ENCODE measurements around the gene MRPL4.

MRPL4 gene

GRCh38 chr19:10206226-10206885 lies 45.7 kb upstream of the MRPL4 start:
- Histone ChIP-seq H3K36me3 (ENCODE audit: insufficient read depth, low read length) (no peaks in the 10 kb centered on the region), H3K9me2 (replicated peaks; ENCODE audit: low read depth, low read length) (no peaks in the 10 kb centered on the region), H3K4me3 (ENCODE audit: low read length, poor library complexity, severe bottlenecking) (no peak overlapping the region), H4K20me1 (ENCODE audit: insufficient read depth, low read length, poor library complexity, severe bottlenecking) (no peaks in the 10 kb centered on the region), H2AFZ (ENCODE audit: low read length) (no peak overlapping the region), H3F3A (ENCODE audit: low read depth) (no peaks in the 10 kb centered on the region), H3K79me2 (ENCODE audit: insufficient read depth, low read length) (no peaks in the 10 kb centered on the region), H3K9ac (ENCODE audit: low read depth, low read length, poor library complexity, severe bottlenecking) (no peak overlapping the region), H3K4me1 (ENCODE audit: insufficient read depth, low read length, poor library complexity, severe bottlenecking) (no peaks in the 10 kb centered on the region), H3K9me3 (ENCODE audit: insufficient read depth, low read depth, low read length) (no peaks in the 10 kb centered on the region), H3K27me3 (ENCODE audit: insufficient read depth, low read length, poor library complexity, severe bottlenecking) (no peaks in the 10 kb centered on the region), H3K4me2 (ENCODE audit: low read depth, low read length, poor library complexity, severe bottlenecking) (no peak overlapping the region)
- no peak for TF ChIP-seq EZH2phosphoT487 (IDR thresholded peaks at IDR 0.05; ENCODE audit: borderline replicate concordance)
- TF ChIP-seq CTCF (conservative IDR thresholded peaks at IDR 0.05; ENCODE audit: low read length) = no peak

GRCh38 chr19:10207026-10207425 lies 45.0 kb upstream of the MRPL4 start:
- no peak for TF ChIP-seq CTCF (conservative IDR thresholded peaks at IDR 0.05; ENCODE audit: low read length)
- no peak for TF ChIP-seq EZH2phosphoT487 (IDR thresholded peaks at IDR 0.05; ENCODE audit: borderline replicate concordance)
- Histone ChIP-seq H3K9me3 (ENCODE audit: insufficient read depth, low read depth, low read length) (no peaks in the 10 kb centered on the region), H3K27me3 (ENCODE audit: insufficient read depth, low read length, poor library complexity, severe bottlenecking) (no peaks in the 10 kb centered on the region), H4K20me1 (ENCODE audit: insufficient read depth, low read length, poor library complexity, severe bottlenecking) (no peaks in the 10 kb centered on the region), H3K79me2 (ENCODE audit: insufficient read depth, low read length) (no peaks in the 10 kb centered on the region), H3K4me1 (ENCODE audit: insufficient read depth, low read length, poor library complexity, severe bottlenecking) (no peaks in the 10 kb centered on the region), H3K4me2 (ENCODE audit: low read depth, low read length, poor library complexity, severe bottlenecking) (no peak overlapping the region), H3K9ac (ENCODE audit: low read depth, low read length, poor library complexity, severe bottlenecking) (no peak overlapping the region), H2AFZ (ENCODE audit: low read length) (no peak overlapping the region), H3K4me3 (ENCODE audit: low read length, poor library complexity, severe bottlenecking) (no peak overlapping the region), H3F3A (ENCODE audit: low read depth) (no peaks in the 10 kb centered on the region), H3K9me2 (replicated peaks; ENCODE audit: low read depth, low read length) (no peaks in the 10 kb centered on the region), H3K36me3 (ENCODE audit: insufficient read depth, low read length) (no peaks in the 10 kb centered on the region)

- no peaks in the 10 kb centered on the region for H3F3A ChIP-seq (ENCODE audit: low read depth)
- peaks cover 3% of the 10 kb centered on the region for H3K4me1 ChIP-seq (ENCODE audit: insufficient read depth, low read length, poor library complexity, severe bottlenecking)
- H3K4me3 ChIP-seq (ENCODE audit: low read length, poor library complexity, severe bottlenecking) = no peak overlapping the region
- no peaks in the 10 kb centered on the region for H3K36me3 ChIP-seq (ENCODE audit: insufficient read depth, low read length)
- H3K9ac ChIP-seq (ENCODE audit: low read depth, low read length, poor library complexity, severe bottlenecking) = no peak overlapping the region
- H3K27me3 ChIP-seq (ENCODE audit: insufficient read depth, low read length, poor library complexity, severe bottlenecking) = no peaks in the 10 kb centered on the region
- H3K79me2 ChIP-seq (ENCODE audit: insufficient read depth, low read length) = no peaks in the 10 kb centered on the region
- no peaks in the 10 kb centered on the region for H3K9me2 ChIP-seq (replicated peaks; ENCODE audit: low read depth, low read length)
- H4K20me1 ChIP-seq (ENCODE audit: insufficient read depth, low read length, poor library complexity, severe bottlenecking) = no peaks in the 10 kb centered on the region
- no peak overlapping the region for H2AFZ ChIP-seq (ENCODE audit: low read length)
- H3K4me2 ChIP-seq (ENCODE audit: low read depth, low read length, poor library complexity, severe bottlenecking) = no peak overlapping the region
- TF ChIP-seq CTCF (conservative IDR thresholded peaks at IDR 0.05; ENCODE audit: low read length) = no peak
- no peak for TF ChIP-seq EZH2phosphoT487 (IDR thresholded peaks at IDR 0.05; ENCODE audit: borderline replicate concordance)
- H3K9me3 ChIP-seq (ENCODE audit: insufficient read depth, low read depth, low read length) = no peaks in the 10 kb centered on the region
These were observed 42.7 kb upstream of the MRPL4 start for GRCh38 chr19:10209315-10209714.
